IMR-90 (cell line): Measurements from ENCODE around the gene CLIC5. TPM values are rescaled to one million over a fixed set of nuclear protein-coding genes. Genes with fewer than 3 reads are reported as not detected.

Source experiments
- ATAC-seq: fragments of 200-7000 bp; cut with Tn5 transposase; 2 replicates; pipeline ENCODE4 v1.9.1; 2020; ENCODE audit warnings: low read depth, mild to moderate bottlenecking, moderate library complexity
- BruUV-seq: library from RNA; stranded (reverse); fragments of 400-500 nt; replicated peaks from 2 replicates; lab custom pipeline; 2021; lab: Mats Ljungman, UMichigan
- CTCF ChIA-PET: fragments of 300-600 bp; formaldehyde crosslinking; extraction: SDS; loops from one replicate; lab custom pipeline; 2021; ENCODE audit warnings: antibody characterized with exemption; lab: Yijun Ruan, JAX
- POLR2A ChIA-PET: fragments of 300-600 bp; sonication (Branson Sonifier 250); formaldehyde crosslinking; loops from one replicate; lab custom pipeline; 2022; ENCODE audit warnings: antibody characterized with exemption; ENCODE audit not compliant: unreplicated experiment; lab: Charles Lee
- DNase-seq: peaks from one replicate; pipeline ENCODE4 v3.0.0; 2013
- H2AFZ ChIP-seq: replicated peaks from 2 replicates; pipeline ENCODE3; 2013; ENCODE audit warnings: low read length, mild to moderate bottlenecking; ENCODE audit not compliant: poor library complexity
- H2AK5ac ChIP-seq: 2 replicates; pipeline ENCODE4 v1.6.1; 2013; ENCODE audit warnings: low read depth, low read length, inconsistent platforms
- H2AK9ac ChIP-seq: replicated peaks from 2 replicates; pipeline ENCODE3; 2013; ENCODE audit warnings: mild to moderate bottlenecking, low read depth, low read length, moderate library complexity; ENCODE audit not compliant: poor library complexity
- H2BK120ac ChIP-seq: 2 replicates; pipeline ENCODE4 v1.6.1; 2013; ENCODE audit warnings: low read depth, low read length, inconsistent platforms
- H2BK15ac ChIP-seq: 3 replicates; pipeline ENCODE4 v1.6.1; 2013; ENCODE audit warnings: low read depth, low read length, inconsistent platforms
- H2BK20ac ChIP-seq: 2 replicates; pipeline ENCODE4 v1.6.1; 2013; ENCODE audit warnings: low read depth, mild to moderate bottlenecking, inconsistent platforms, low read length, moderate library complexity
- H2BK5ac ChIP-seq: 2 replicates; pipeline ENCODE4 v1.6.1; 2013; ENCODE audit warnings: mild to moderate bottlenecking, low read depth, low read length, inconsistent platforms; ENCODE audit not compliant: poor library complexity, severe bottlenecking
- H3K14ac ChIP-seq: replicated peaks from 2 replicates; pipeline ENCODE4 v1.6.1; 2013; ENCODE audit warnings: low read depth, low read length, inconsistent platforms
- H3K18ac ChIP-seq: 2 replicates; pipeline ENCODE4 v1.6.1; 2013; ENCODE audit warnings: low read depth, low read length, control low read depth
- H3K23ac ChIP-seq: 2 replicates; pipeline ENCODE4 v1.6.1; 2013; ENCODE audit warnings: low read depth, low read length, inconsistent platforms
- H3K27ac ChIP-seq: 2 replicates; pipeline ENCODE4 v1.5.1; 2013; ENCODE audit warnings: mild to moderate bottlenecking, control low read depth, low read length; ENCODE audit not compliant: insufficient read depth
- H3K27me3 ChIP-seq: 2 replicates; pipeline ENCODE4 v1.6.1; 2013; ENCODE audit warnings: low read length; ENCODE audit not compliant: control insufficient read depth, insufficient read depth
- H3K36me3 ChIP-seq: 2 replicates; pipeline ENCODE4 v1.6.1; 2013; ENCODE audit warnings: low read length, mixed read lengths; ENCODE audit not compliant: control insufficient read depth, insufficient read depth
- H3K4ac ChIP-seq: 2 replicates; pipeline ENCODE4 v1.6.1; 2013; ENCODE audit warnings: low read depth, low read length, inconsistent platforms
- H3K4me1 ChIP-seq: 2 replicates; pipeline ENCODE4 v1.6.1; 2013; ENCODE audit warnings: low read length, mixed read lengths; ENCODE audit not compliant: control insufficient read depth, insufficient read depth
- H3K4me2 ChIP-seq: 2 replicates; pipeline ENCODE4 v1.6.1; 2013; ENCODE audit warnings: low read depth, mild to moderate bottlenecking, control low read depth, low read length, moderate library complexity
- H3K4me3 ChIP-seq: 2 replicates; pipeline ENCODE4 v1.5.1; 2013; ENCODE audit warnings: low read depth, mild to moderate bottlenecking, control low read depth, low read length, moderate library complexity; ENCODE audit not compliant: insufficient read depth
- H3K56ac ChIP-seq: 2 replicates; pipeline ENCODE4 v1.6.1; 2013; ENCODE audit warnings: low read length, inconsistent platforms; ENCODE audit not compliant: insufficient read depth; ENCODE audit errors: extremely low read depth
- H3K79me1 ChIP-seq, 2 experiments: 2 replicates each; pipeline ENCODE4 v1.6.1; 2013; ENCODE audit warnings: low read length in 2 of 2, inconsistent platforms in 1 of 2, low read depth in 1 of 2
- H3K9ac ChIP-seq: 2 replicates; pipeline ENCODE4 v1.6.1; 2013; ENCODE audit warnings: low read depth, low read length, control low read depth
- H3K9me1 ChIP-seq: 2 replicates; pipeline ENCODE4 v1.6.1; 2013; ENCODE audit warnings: low read length, inconsistent platforms; ENCODE audit not compliant: insufficient read depth
- H3K9me3 ChIP-seq: 2 replicates; pipeline ENCODE4 v1.6.1; 2013; ENCODE audit warnings: low read length; ENCODE audit not compliant: control insufficient read depth, insufficient read depth
- H4K20me1 ChIP-seq: 2 replicates; pipeline ENCODE4 v1.6.1; 2013; ENCODE audit warnings: low read length, inconsistent platforms; ENCODE audit not compliant: insufficient read depth
- H4K5ac ChIP-seq: 2 replicates; pipeline ENCODE4 v1.6.1; 2013; ENCODE audit warnings: mild to moderate bottlenecking, low read depth, low read length, control low read depth
- H4K8ac ChIP-seq, 2 experiments: 2 replicates each; pipeline ENCODE4 v1.6.1; 2013; ENCODE audit warnings: low read depth in 2 of 2, low read length in 2 of 2, control low read depth in 1 of 2, inconsistent platforms in 1 of 2
- H4K91ac ChIP-seq: 2 replicates; pipeline ENCODE4 v1.6.1; 2013; ENCODE audit warnings: low read depth, low read length, inconsistent platforms; ENCODE audit not compliant: insufficient read depth
- FOS ChIP-seq: fragments of 150-350 bp; IDR thresholded peaks from 2 replicates; pipeline ENCODE4 v1.6.1; 2016; ENCODE audit warnings: low read depth, low read length
- RCOR1 ChIP-seq: IDR thresholded peaks from 2 replicates; pipeline ENCODE4 v1.6.1; 2012; ENCODE audit warnings: mild to moderate bottlenecking, low read length, improper control_type of control experiment; ENCODE audit not compliant: insufficient replicate concordance
- WGBS, 2 experiments: methylation state at CpG; one replicate each; pipeline versions ENCODE4 v1.1.5 to v1.1.7; 2013; ENCODE audit warnings: missing lambda C conversion rate in 2 of 2; ENCODE audit not compliant: insufficient read length in 1 of 2; ENCODE audit errors: extremely low coverage in 2 of 2; 5-methylcytosine and 5-hydroxymethylcytosine counted together
- dilution Hi-C: fragments of 300-500 bp; cut with HindIII; formaldehyde crosslinking; loops from one replicate; pipeline ENCODE4 v1.14.3; 2018; ENCODE audit warnings: low sequenced_read_pairs; ENCODE audit not compliant: unreplicated experiment
- in situ Hi-C: fragments of 300-500 bp; cut with MboI; formaldehyde crosslinking; loops from 3 replicates; pipeline ENCODE4 v1.14.3; 2019; ENCODE audit warnings: low sequenced_read_pairs, inconsistent platforms, mixed read lengths
- intact Hi-C: fragments of 100-400 bp; cut with micrococcal nuclease; formaldehyde crosslinking; loops from 2 replicates; pipeline ENCODE4 v1.10.0; 2022
- polyA plus RNA-seq, 3 experiments: library from polyadenylated mRNA; depleted of rRNA; stranded (reverse); fragments of >200 nt; gene quantifications; 2 replicates each; pipeline ENCODE4 v1.2.3, GENCODE V29; 2012; ENCODE audit warnings: low replicate concordance in 1 of 3
- total RNA-seq: library from RNA; depleted of rRNA; stranded (reverse); fragments of >200 nt; gene quantifications from 2 replicates; pipeline ENCODE4 v1.2.3, GENCODE V29; 2012

Gene CLIC5
- total and polyA plus RNA-seq, 2 of the 4 experiments (the other 2 are of a cell fraction), result not detected

GRCh38 chr6:45850378-45851033 lies 165.2 kb downstream of the CLIC5 start:
- Histone ChIP-seq H3K23ac (no peak overlapping the region), H3K36me3 (no peaks in the 10 kb centered on the region), H3K4me2 (no peak overlapping the region), H4K8ac (no peak overlapping the region), H3K56ac (no peak overlapping the region), H3K18ac (no peak overlapping the region), H3K4me3 (no peak overlapping the region), H3K4ac (no peak overlapping the region), H2BK5ac (no peak overlapping the region), H3K4me1 (no peaks in the 10 kb centered on the region), H3K27ac (no peak overlapping the region), H2BK15ac (no peak overlapping the region), H2AFZ (no peak overlapping the region), H3K9ac (no peak overlapping the region), H3K9me3 (no peaks in the 10 kb centered on the region), H2AK9ac (no peak overlapping the region), H4K20me1 (no peaks in the 10 kb centered on the region), H3K9me1 (no peaks in the 10 kb centered on the region), H4K91ac (no peak overlapping the region), H2BK20ac (no peak overlapping the region), H2BK120ac (no peak overlapping the region), H3K79me1 (no peaks in the 10 kb centered on the region), H3K27me3 (peaks cover 8% of the 10 kb centered on the region), H2AK5ac (no peak overlapping the region), H4K5ac (no peak overlapping the region), H3K14ac (no peak overlapping the region)
- no CpG with 5 or more reads among the region's 8 CpGs for WGBS, 2 experiments
- dilution Hi-C loops (no loop called here), in situ Hi-C loops (no loop called here), intact Hi-C loops (no loop called here)
- TF ChIP-seq FOS (no peak), RCOR1 (no peak)
- no TSS peak for BruUV-seq
- ATAC-seq (no peak), DNase-seq (no peak)
- ChIA-PET POLR2A (no interaction called here), CTCF (no interaction called here)
